MG63 (cell line): ENCODE data around the gene ANTXR1. TPM values are rescaled to one million over a fixed set of nuclear protein-coding genes. Genes with fewer than 3 reads are reported as not detected.

Source experiments
- DNase-seq: peaks from one replicate; pipeline ENCODE4 v3.0.0-alpha.2; 2020
- H3K27me3 ChIP-seq: fragments of 250-450 bp; sonication (Bioruptor Pico); 2 replicates; pipeline ENCODE4 v1.5.1; 2020; ENCODE audit warnings: mild to moderate bottlenecking, moderate library complexity
- H3K36me3 ChIP-seq: fragments of 250-450 bp; sonication (Bioruptor Pico); 2 replicates; pipeline ENCODE4 v1.5.1; 2020; ENCODE audit warnings: mild to moderate bottlenecking, moderate library complexity
- H3K4me3 ChIP-seq: fragments of 250-450 bp; sonication (Bioruptor Pico); 2 replicates; pipeline ENCODE4 v1.5.1; 2020; ENCODE audit warnings: mild to moderate bottlenecking, moderate library complexity
- H3K9me3 ChIP-seq: fragments of 250-450 bp; sonication (Bioruptor Pico); 2 replicates; pipeline ENCODE4 v1.5.1; 2020; ENCODE audit warnings: mild to moderate bottlenecking, moderate library complexity
- total RNA-seq: library from RNA; depleted of rRNA; stranded (reverse); fragments of >200 nt; shearing (Covaris generic); gene quantifications from 2 replicates; pipeline ENCODE4 v1.2.3, GENCODE V29; 2014; ENCODE audit warnings: low replicate concordance; rRNA removed

The ANTXR1 gene
- total RNA-seq, 1 experiment from 2014 or later: 48.6 TPM

- H3K36me3 ChIP-seq: no peaks in the 10 kb centered on the region
- H3K27me3 ChIP-seq: no peaks in the 10 kb centered on the region
- DNase-seq: no peak
- no peak overlapping the region for H3K4me3 ChIP-seq
- H3K9me3 ChIP-seq: no peaks in the 10 kb centered on the region
Measured at GRCh38 chr2:69280796-69281412, 267.9 kb downstream of the ANTXR1 start.

GRCh38 chr2:69285379-69285894, 272.5 kb downstream of the ANTXR1 start:
- no peak overlapping the region for H3K4me3 ChIP-seq
- H3K27me3 ChIP-seq: no peaks in the 10 kb centered on the region
- H3K9me3 ChIP-seq: no peaks in the 10 kb centered on the region
- no peak for DNase-seq
- H3K36me3 ChIP-seq: no peaks in the 10 kb centered on the region

- H3K27me3 ChIP-seq: no peaks in the 10 kb centered on the region
- H3K9me3 ChIP-seq: no peaks in the 10 kb centered on the region
- no peaks in the 10 kb centered on the region for H3K36me3 ChIP-seq
- no peak overlapping the region for H3K4me3 ChIP-seq
- DNase-seq: no peak
Measured at GRCh38 chr2:69287544-69287943, 274.6 kb downstream of the ANTXR1 start.

GRCh38 chr2:69288429-69288828, 275.4 kb downstream of the ANTXR1 start:
- no peak overlapping the region for H3K4me3 ChIP-seq
- DNase-seq: no peak
- H3K27me3 ChIP-seq: no peaks in the 10 kb centered on the region
- H3K9me3 ChIP-seq: no peaks in the 10 kb centered on the region
- no peaks in the 10 kb centered on the region for H3K36me3 ChIP-seq

GRCh38 chr2:69291004-69291650, 278.1 kb downstream of the ANTXR1 start:
- Histone ChIP-seq H3K4me3 (no peak overlapping the region), H3K27me3 (no peaks in the 10 kb centered on the region), H3K36me3 (no peaks in the 10 kb centered on the region), H3K9me3 (no peaks in the 10 kb centered on the region)
- peak; percentile 53 for DNase-seq

GRCh38 chr2:69291721-69292120, 278.7 kb downstream of the ANTXR1 start:
- H3K9me3 ChIP-seq: no peaks in the 10 kb centered on the region
- no peaks in the 10 kb centered on the region for H3K36me3 ChIP-seq
- no peak for DNase-seq
- H3K27me3 ChIP-seq: no peaks in the 10 kb centered on the region
- no peak overlapping the region for H3K4me3 ChIP-seq

GRCh38 chr2:69292256-69292655, 279.3 kb downstream of the ANTXR1 start:
- Histone ChIP-seq H3K27me3 (no peaks in the 10 kb centered on the region), H3K9me3 (no peaks in the 10 kb centered on the region), H3K4me3 (no peak overlapping the region), H3K36me3 (no peaks in the 10 kb centered on the region)
- no peak for DNase-seq

GRCh38 chr2:69296421-69296820, 283.4 kb downstream of the ANTXR1 start:
- Histone ChIP-seq H3K9me3 (no peaks in the 10 kb centered on the region), H3K4me3 (no peak overlapping the region), H3K27me3 (no peaks in the 10 kb centered on the region), H3K36me3 (no peaks in the 10 kb centered on the region)
- DNase-seq: no peak

GRCh38 chr2:69297216-69297615, 284.2 kb downstream of the ANTXR1 start:
- H3K36me3 ChIP-seq: no peaks in the 10 kb centered on the region
- H3K27me3 ChIP-seq: no peaks in the 10 kb centered on the region
- no peak overlapping the region for H3K4me3 ChIP-seq
- DNase-seq: no peak
- H3K9me3 ChIP-seq: no peaks in the 10 kb centered on the region

GRCh38 chr2:69298261-69298660, 285.3 kb downstream of the ANTXR1 start:
- peak; percentile 94 for DNase-seq
- no peak overlapping the region for H3K4me3 ChIP-seq
- H3K27me3 ChIP-seq: no peaks in the 10 kb centered on the region
- no peaks in the 10 kb centered on the region for H3K36me3 ChIP-seq
- no peaks in the 10 kb centered on the region for H3K9me3 ChIP-seq

GRCh38 chr2:69298862-69299261, 285.9 kb downstream of the ANTXR1 start:
- Histone ChIP-seq H3K9me3 (no peaks in the 10 kb centered on the region), H3K4me3 (no peak overlapping the region), H3K27me3 (no peaks in the 10 kb centered on the region), H3K36me3 (no peaks in the 10 kb centered on the region)
- DNase-seq: peak; percentile 77

Other genes starting within 250 kb of the ANTXR1 start
- gene BMP10, start 141.8 kb upstream of the ANTXR1 start, total RNA-seq: not detected in 2 replicates
- not detected in 2 replicates for gene GKN2, start 60.3 kb upstream of the ANTXR1 start, total RNA-seq
- gene GKN1, start 38.5 kb upstream of the ANTXR1 start, total RNA-seq: not detected in 2 replicates